HG02852 (cell line): ENCODE data around the gene ZCCHC17.

ENCODE experiments used
- ATAC-seq: cut with Tn5 transposase; IDR thresholded peaks from one replicate; pipeline ENCODE4 v1.9.1; 2021; ENCODE audit warnings: mild to moderate bottlenecking, moderate library complexity; ENCODE audit not compliant: unreplicated experiment

The ZCCHC17 gene

DNA sequence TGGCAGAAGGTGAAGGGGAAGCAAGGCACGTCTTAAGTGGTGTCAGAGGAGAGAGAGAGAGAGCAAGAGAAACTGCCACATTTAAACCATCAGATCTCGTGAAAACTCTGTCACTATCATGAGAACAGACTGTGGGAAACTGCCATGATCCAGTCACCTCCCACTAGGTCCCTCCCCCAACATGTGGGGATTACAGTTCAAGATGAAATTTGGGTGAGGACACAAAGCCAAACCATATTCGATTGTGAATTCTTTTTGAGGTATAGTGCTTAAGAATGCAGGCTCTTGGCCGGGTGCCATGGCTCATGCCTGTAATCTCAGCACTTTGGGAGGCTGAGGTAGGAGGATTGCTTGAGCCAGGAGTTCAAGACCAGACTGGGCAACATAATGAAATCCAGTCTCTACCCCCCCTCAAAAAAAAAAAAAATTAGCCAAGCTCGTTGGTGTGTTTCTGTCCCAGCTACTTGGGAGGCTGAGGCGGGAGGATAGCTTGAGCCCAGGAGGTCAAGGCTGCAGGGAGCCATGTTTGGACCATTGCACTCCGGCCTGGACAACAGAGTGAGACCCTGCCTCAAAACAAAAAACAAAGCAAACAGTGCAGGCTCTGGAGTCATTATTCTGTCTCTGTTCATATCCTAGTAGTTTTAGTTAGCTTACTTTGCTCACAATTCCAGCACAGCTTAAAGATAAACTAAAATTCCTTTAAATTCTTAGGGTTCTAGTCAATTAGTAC, 6.0 kb downstream of the ZCCHC17 start:
- ATAC-seq: no peak

DNA sequence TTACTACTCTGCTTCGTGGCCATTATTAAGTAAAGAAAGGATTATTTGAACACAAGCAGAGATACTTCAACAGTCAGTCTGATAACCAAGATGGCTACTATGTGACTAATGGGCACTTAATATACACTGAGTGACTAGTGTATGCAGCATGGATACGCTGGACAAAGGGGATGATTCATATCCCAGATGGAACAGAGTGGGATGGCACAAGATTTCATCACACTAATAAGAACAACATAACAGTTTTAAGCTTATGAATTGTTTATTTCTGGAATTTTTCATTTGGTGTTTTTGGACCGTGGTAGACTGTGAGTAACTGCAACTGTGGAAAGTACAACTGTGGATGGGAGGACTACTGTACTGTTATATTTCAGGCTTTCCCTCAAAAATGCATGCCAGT, 9.4 kb downstream of the ZCCHC17 start:
- no peak for ATAC-seq

DNA sequence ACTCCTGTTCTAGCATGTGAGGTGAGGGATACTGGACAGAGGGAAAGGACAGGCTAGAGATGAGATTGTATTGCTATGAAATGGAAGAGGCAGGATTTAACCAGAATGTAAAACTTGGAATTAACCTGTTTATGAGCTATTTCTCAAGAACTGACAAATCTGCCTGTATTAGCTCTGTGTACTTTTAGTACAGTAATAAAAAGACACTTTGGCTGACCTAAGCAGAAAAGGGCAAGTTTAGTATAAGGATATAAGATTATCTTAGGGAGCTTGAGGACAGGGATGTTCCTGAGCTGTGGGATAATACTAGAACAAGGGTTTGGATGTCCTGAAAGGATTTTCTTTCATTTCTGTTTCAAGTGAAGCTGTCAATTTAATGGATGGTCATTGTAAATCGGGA, 11.2 kb downstream of the ZCCHC17 start:
- no peak for ATAC-seq

DNA sequence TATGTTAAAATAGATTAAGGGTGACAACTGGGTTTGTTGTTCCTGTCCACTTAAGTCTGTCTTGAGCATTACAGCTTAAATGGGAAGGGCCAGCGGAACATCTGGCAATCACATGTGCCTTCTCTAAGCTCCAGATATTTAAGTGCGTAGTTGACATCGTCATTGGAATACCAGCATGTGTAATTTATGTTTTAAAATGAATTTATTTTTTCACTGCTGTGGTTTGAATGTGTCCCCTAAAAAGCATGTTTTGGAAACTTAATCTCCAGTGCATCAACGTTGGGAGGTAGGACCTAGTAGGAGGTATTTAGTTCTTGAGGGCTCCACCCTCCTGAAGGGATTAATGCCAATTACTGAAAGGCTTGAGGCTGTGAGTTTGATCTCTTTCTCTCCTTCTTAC, 13.4 kb downstream of the ZCCHC17 start:
- no peak for ATAC-seq

DNA sequence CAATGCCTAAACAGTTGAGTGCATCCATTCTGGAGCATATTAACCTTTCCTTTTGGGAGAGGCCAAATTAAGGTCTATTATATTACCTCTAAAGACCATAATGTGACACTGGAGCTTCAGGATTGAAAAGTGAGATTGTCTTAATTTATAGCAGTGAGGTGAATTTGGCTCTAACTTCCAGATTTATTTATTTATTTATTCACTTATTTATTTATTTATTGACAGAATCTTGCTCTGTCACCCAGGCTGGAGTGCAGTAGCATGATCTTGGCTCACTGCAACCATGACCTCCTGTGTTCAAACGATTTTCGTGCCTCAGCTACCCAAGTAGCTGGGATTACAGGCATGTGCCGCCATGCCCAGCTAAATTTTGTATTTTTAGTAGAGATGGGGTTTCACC, 19.1 kb downstream of the ZCCHC17 start:
- ATAC-seq: no peak

DNA sequence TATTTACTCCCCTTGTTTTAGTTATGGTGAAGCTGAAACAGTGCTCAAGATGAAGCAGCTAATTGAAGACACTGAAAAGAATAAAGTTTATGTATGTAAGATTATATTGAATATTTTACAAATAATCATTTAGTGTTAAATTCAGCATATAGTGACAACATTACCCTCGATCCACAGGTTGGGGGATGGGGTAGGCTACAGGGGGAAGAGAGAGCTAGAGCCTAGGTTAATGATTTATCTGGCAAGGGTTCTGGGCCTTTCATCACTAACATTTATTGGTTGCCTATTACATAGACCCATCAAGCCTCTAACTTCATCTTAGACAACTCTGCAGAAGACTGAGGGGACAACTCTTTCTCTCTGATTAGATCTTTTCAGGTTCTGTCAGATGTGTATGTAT, 21.3 kb downstream of the ZCCHC17 start:
- ATAC-seq: no peak

DNA sequence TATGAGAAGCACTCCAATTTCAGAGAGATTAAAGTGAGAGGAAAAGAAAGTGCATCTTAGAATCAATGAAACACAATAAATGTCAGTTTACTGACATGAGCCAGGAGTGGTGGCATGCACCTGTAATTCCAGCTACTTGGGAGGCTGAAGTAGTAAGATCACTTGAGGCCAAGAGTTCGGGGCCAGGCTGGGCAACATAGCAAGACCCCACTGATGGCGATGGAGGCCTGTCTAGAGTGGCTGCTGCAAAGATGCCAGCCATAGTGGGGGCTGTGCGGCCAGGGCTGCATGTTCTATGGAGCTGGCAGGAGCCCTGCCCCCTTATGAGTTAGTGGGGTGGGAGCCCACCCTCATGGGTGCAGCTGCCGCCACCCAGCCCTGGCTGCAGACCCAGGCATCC, 27.3 kb downstream of the ZCCHC17 start:
- ATAC-seq: no peak

DNA sequence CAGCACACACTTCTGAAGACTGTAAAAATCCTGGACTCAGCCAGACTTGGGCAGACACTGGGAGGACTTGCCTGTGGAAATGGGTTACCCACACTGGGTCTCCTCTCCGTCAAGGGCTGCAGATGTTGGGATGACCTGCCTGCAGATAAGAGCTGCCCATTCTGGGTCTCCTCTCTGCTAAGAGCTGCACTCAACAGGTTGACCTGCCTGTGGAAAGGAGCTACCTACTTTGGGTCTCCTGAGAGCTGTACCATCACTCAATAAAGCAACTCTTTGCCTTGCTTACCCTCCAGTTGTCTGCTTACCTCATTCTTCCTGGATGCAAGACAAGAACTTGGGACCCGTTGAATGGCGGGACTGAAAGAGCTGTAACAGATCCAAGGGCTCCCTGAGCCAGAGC, 28.2 kb downstream of the ZCCHC17 start:
- ATAC-seq: no peak

DNA sequence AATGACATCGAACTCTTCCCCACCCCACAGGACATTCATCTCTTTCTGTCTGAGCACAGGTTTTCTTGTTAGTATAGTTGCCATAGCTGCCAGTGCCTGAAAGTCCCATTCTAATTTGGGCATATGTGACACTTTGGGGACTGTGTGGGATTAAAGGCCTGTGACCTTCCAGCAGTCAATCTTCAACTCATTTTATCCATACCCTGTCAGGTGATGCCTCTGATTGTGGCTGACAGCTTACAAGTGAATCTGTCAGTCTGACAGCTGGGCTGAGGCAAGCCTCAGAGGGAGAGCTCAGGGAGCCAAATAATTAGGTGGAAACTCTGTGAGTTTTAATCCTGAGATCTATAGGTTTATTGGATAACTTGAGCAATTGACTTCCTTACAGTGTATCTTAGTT, 29.6 kb downstream of the ZCCHC17 start:
- no peak for ATAC-seq

DNA sequence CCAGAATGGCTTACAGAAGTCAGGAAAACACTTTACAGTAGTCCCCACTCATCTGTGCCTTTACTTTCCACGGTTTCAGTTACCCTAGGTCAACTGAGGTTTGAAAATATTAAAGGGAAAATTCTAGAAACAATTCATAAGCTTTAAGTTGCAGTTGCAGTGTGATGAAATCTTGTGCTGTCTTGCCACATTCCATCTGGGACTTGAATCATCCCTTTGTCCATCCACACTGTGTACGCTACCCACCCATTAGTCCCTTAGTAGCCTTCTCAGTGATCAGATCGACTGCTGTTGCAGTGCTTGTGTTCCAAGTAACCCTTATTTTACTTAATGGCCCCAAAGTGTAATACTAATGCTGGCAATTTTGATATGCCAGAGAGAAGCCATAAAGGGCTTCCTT, 30.5 kb downstream of the ZCCHC17 start:
- ATAC-seq: no peak

DNA sequence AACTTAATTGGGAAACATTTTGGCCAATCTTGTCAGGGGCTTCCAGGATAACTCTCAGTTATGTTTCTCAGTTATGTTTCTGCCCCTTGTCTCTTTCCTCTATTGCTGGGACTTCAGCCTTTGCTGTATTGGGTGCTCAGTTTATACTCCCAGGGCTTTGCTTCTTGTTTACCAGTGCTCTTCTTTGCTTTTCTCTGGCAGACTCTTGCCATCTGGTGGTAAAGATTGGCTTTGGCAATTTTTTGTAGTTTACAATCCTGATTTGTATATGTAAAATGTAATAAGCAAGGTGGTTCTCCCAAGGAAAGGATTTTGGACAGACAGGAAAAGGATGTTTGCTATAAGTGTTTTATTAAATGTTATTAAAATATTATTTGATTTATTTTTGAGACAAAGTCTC, 38.2 kb downstream of the ZCCHC17 start:
- ATAC-seq: no peak

DNA sequence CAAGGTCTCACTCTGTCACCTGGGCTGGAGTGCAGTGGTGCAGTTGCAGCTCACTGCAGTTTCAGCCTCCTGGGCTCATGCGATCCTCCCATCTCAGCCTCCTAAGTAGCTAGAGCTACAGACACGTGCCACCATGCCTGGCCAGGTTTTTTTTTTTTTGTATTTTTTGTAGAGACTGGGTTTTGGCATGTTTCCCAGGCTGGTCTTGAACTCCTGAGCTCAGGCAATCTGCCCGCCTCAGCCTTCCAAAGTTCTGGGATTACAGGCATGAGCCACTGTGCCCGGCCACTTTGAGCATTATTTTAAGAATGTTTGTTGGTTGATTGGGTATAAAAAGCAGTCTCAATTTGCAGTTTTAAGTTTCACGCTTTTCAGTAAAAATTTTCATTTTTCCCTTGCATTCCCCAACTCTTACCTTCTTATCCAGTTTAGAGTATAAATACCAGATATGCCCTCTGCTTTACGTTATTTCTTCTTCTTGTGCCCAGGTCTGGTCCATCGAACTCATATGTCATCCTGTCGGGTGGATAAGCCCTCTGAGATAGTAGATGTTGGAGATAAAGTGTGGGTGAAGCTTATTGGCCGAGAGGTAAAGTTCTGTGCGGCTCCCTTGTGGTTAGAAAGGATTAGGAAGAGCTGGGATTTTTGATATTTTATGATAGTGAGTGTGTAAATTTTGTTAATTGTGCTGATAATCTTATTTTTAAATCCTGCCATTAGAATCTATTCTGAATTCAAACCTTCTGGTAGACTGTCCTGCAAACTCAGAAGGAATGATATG, 40.0 kb downstream of the ZCCHC17 start:
- no peak for ATAC-seq

DNA sequence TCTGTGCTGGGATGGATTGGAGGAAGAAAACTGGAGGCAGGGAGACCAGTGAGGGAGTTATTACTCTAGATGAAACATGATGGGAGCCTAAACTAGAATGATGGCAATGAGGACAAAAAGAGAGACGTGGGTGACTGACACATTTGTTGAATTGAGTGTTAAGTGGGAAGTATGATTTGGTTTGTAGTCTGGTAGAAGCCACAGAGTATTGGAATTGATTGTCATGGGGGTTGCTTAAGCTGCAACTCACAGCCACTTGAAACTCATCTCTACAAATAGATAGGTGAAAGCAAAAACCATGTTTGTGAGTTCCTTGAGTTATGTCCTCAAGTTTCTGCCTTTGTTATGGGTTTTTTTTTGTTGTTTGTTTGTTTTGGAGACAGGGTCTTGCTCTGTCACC, 47.7 kb downstream of the ZCCHC17 start:
- ATAC-seq: no peak

DNA sequence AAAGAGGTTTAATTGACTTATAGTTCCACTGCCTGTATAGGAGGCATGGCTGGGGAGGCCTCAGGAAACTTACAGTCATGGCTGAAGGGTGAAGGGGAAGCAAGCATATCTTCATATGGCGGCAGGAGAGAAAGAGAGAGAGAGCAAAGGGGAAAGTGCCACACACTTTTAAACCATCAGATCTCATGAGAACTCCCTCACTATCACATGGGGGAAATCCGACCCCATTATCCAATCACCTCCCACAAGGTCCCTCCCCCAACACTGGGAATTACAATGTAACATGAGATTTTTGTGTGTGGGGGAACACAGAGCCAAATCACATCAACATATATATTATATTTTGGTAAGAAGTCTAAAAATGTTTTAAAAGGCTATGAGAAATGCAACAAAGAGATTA, 48.8 kb downstream of the ZCCHC17 start:
- no peak for ATAC-seq

DNA sequence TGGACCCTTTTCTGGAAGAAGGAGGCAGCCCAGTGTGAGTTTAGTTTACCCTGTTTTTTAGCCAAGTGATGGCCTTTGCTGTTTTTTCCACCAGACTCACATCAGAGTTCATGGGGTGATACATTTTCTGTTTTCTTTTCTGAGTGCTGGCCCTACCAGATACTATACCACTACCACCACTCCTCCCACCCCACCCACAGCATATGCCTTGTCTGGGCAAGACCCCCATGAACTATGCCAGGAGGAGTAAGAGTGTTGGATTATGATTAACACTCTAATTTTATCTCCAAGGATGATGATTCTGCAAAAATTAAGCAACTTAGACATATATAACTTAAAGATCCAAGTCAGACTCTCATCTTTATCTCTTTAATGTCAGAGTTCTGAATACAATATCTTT, 50.0 kb downstream of the ZCCHC17 start:
- no peak for ATAC-seq

DNA sequence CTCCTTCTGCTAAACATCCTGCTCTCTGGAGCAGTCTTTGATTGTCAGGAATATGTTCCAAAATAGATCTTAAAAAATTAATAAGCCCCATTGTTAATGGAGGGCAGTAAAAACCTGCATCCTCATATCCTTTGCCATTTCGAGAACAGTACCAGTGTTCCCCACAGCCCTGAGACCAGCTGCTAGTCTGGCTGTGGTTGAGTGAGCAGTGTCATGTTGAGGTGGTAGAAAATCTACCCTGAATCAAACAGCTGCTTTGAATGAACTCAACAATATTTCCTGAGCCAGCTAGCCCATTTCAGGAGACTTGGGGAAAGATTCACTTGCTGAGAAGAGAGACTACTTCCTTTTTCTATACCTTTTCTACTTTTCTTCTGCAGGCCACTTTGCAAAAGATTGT, 51.6 kb downstream of the ZCCHC17 start:
- no peak for ATAC-seq

DNA sequence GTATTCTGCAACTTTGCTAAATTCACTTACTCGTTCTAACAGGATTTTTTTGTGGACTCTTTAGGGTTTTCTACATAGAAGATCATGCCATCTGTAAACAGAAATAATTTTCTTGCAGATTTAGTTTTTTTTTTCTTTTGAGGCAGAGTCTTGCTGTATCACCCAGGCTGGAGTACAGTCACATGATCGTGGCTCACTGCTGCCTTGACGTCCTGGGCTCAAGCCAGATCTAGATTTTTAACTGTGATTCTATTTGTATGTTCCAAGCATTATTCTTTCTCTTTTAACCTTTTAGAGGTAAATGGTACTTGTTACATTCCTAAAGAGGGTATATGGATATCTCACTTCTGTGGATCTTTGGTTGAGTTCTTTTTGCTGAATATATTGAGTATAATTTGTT, 57.5 kb downstream of the ZCCHC17 start:
- no peak for ATAC-seq

DNA sequence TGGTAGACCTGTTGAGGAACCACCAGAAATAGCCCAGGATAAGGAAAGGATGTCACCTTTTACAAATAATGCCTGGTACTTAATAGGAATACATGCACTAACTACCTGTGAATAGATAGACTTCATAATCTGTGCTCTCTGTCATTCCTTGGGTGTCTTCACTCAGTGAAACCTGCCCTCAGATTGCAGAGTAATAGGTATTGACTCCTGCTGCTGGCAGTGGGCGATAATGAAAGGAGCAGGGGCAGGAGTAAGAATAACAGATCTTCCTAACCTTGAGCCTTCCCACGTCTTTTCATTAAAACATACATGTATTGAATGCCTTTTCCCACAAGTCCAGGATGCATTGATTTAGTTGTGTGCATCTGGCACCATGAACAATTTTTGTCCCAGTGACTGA, 59.6 kb downstream of the ZCCHC17 start:
- no peak for ATAC-seq

DNA sequence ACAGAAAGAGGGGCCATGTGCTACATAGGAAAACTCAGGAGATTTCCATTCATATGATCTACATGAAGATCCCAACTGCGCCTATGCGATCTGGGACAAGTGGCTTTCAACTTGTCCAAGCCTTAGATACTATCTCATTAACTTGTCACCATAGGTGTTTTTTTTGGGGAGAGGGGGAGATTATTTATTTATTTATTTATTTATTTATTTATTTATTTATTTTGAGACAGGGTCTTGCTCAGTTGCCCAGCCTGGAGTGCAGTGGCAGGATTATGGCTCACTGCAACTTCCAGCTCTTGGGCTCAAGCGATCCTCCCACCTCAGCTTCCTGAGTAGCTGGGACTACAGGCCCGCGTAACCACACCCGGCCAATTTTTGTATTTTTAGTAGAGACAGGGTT, 64.8 kb downstream of the ZCCHC17 start:
- ATAC-seq: no peak

DNA sequence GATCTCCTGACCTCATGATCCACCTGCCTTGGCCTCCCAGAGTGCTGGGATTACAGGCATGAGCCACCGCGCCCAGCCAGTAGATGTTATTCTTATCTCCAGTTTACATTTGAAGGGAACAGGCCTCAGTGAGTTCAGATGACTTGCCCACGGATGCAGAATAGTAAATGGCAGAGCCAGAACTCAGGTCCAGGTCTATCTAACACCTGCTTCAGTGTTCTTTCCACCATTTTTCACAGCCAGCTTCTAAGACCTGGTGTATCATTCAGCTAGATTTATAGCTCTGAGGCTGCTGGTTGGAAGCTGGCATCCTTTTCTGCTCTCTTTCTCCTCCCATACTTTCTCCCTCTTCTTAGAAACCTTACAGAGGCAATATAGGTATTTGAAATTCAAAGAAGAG, 65.2 kb downstream of the ZCCHC17 start:
- no peak for ATAC-seq

DNA sequence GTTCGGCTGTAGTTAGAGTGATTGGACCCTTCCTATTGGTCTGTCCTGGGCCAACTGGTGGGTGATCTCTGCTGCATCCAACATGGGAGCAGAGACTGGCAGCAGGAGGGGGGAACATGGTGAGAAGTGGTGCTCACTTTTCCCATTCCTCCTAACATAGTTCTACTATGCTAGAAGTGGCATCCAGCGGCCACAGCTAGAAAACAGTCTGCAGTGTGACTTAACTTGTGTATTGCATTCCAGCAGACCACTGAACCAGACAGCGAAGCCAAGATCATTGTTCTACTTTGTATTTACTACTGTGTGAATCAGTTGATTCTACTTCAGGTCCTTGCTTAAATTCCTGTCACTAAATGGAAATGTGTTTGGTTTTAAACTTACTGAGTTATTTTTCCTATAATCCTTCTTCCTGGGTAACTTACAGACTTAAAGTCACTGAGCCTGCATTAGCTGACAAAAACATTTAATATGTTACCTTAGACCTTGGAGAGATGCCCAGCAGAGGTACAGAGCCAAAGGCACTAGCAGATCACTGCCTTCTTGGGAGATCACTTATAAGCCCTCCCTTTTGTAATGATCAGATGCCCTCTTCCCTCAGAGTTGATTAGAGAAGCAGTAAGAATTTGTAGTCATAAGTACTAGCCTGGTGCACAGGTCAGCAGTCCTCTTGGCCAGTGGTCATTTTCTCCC, 67.9 kb downstream of the ZCCHC17 start:
- ATAC-seq: no peak

DNA sequence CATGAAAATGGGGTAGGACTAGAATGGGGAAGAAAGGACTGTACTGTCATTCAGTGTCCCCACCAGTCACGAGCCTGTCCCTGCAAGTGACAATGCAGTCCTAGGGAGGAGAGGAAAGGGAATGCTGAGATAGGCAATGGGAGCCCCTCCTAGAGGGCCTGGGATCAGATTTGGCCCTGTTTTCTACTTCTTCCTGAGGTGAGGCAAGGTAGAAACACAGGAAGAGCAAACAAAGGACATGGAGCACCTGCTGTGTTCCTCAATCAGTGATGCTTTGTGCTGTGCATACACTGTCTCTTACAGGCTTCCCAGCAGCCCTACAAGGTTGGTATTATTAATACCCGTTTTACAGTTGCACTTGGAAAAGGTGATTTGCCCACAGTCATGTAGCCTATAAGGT, 70.0 kb downstream of the ZCCHC17 start:
- no peak for ATAC-seq
